ENCODE measurements around the gene KCNJ18.
"Not testable (repeated sequence)": the region's sequence is repeated elsewhere in the genome, so short reads cannot be mapped to it uniquely, and the experiment has no call there.

KCNJ18 gene

DNA sequence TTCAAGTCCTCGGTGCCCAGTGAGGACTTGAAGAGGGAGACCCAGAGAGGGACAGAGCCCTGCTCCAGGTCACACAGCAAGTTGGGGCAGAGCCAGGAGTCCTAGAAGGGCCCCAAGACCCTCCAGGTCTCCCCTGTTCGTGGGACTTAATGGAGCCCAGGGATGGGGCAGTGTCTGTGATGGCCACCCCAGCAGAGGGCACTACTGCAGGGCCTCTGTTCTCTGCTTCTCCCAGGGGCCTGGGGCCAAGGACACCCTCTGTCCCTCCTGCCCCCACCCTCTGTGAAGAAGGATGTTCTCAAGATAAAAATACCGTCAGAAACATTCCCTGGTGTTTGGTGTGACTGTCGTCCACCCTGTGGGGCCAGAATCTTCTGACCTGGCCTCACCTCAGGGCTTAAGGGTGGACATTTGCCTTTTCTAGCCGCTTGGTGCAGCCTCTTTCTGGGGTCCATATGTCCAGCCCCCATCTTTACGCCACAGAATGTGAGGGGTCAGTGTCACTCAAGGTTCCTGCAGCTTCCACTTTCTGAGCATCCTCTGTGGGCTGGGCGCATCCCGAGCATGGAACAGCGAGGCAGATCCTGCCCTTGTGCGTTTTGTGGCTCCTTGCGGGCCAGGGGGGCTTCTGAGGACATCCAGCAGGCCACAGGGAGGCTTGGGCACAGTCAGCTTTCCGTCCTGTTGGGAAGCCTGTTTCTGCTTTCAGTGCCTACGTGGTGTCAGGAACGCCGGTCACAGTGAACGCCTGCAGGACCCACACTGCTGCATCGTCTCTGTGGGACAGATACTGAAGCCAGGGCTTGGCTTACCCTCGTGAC, at the start of gene KCNJ18:
KCNJ18 (plus strand) TSS at position 641 of the 821 bp plus-strand sequence. CDS start 10,264 bp downstream, outside the sequence.
- DNase-seq, result not testable (repeated sequence)

DNA sequence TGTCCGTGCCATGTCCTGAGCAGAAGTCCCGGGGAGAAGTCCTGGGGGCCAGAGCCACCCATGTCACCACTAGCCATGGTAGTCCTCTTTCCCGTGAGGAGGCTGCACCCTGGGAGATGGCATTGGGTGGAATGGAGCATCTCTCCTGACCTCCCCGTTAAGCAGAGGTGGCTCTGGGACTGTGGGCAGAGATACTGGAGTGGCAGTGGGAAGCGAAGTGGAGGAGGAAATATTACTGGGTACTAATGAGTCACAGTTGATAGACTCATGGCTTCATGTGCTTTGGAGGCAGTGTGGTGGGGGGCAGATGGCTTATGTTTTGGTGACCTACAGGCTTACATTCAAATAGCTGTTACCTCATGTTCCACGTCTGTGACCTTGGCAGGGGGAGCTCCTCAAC, 44.2 kb upstream of the KCNJ18 start:
- not testable (repeated sequence) for DNase-seq

DNA sequence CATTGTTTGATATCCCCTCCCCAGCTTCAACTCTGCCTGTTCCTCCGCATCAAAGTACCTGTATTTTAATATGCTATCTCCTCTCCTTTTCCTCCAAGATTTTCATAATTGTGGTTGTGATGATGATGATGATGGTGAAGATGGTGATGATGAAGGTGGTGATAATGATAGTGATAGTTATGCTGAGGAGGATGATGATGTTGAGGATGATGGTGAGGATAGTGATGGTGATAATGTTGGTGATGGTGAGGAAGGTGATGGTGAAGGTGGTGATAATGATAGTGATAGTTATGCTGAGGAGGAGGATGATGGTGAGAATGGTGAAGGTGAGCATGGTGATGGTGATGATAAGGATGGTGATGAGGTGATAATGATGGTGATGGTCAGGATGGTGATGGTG, 42.3 kb upstream of the KCNJ18 start:
- not testable (repeated sequence) for DNase-seq

DNA sequence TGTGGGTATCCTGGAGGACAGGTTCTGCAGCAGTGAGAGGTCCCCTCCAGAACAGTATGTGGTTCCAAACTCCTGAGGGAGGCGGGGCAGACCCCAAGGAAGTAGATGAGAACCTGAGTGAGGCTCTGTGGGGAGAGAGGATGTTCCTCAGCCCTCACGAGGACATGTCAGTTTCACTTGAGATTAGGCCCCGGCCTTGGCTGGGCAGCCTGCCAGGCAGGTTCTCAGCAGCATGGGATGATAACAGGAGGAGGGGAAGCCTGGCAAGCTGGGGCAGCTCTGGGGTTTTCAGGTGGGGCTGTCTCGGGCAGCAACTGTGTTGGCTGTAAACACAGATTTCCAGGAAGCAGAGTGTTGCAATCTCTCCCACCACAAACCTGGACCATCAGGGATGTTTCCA, 40.3 kb upstream of the KCNJ18 start:
- peak in 1 of 2 experiments; percentile 20 for DNase-seq

GRCh38 chr17:21653211-21653610, 39.1 kb upstream of the KCNJ18 start:
- not testable (repeated sequence) for DNase-seq

DNA sequence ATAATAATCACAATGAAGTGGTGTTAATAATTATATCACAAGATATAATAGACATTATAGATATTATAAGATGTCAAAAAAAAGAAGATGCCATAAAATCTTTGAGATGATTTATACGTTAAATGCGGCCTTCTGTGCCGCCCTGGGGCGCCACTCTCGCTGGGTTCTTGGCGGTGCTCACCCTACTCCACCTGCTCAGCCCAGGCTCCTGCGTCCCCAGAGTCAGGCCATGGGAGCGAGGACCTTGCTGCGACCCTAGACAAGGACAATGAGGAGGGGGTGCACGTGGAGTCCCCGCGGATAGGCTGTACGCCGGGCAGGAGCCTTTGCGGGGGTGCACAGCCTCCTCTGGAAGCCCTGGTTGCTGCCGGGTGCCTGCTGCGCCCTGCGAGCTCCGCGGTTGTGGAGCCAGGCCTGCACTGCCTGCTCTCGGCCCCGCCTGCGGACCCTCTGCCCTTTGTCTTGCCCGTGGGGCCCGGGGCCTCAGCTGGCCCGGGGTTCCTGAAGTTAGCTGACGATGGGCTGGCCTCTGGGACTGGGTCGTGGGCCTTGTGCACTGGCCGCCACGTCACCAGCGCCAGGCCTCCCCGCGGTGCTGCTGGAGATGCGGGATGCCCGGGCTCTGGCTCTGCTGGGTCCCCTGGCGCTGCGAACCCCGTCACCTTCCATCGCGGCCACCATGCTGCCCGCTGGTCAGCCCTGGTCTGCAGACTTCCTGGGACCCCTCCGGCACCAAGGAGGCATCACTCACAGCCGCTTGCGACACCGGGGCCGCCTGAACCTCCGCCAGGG, 35.6 kb upstream of the KCNJ18 start:
- not testable (repeated sequence) for DNase-seq

GRCh38 chr17:21659635-21660034, 32.7 kb upstream of the KCNJ18 start:
- DNase-seq, result not testable (repeated sequence)

DNA sequence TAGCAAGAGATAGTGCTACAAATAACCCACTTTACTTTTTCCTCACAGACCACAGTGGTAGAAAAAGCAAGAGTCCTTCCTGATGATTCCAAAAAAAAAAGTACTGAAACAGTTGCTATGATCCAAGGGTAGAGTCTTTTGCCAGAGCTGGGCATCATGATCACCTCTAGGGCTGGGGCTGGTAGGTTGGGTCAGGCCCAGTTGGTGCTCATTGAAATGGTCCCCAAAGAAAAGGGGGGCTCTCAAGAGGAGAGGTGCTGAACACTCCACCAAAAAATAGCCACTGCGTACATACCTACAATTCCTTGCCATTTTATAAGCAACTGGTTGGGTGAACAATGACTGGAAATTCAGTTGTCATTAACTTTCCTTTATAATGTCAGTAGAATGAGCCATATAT, 30.9 kb upstream of the KCNJ18 start:
- DNase-seq, result not testable (repeated sequence)

GRCh38 chr17:21663166-21663565, 29.2 kb upstream of the KCNJ18 start:
- not testable (repeated sequence) for DNase-seq

DNA sequence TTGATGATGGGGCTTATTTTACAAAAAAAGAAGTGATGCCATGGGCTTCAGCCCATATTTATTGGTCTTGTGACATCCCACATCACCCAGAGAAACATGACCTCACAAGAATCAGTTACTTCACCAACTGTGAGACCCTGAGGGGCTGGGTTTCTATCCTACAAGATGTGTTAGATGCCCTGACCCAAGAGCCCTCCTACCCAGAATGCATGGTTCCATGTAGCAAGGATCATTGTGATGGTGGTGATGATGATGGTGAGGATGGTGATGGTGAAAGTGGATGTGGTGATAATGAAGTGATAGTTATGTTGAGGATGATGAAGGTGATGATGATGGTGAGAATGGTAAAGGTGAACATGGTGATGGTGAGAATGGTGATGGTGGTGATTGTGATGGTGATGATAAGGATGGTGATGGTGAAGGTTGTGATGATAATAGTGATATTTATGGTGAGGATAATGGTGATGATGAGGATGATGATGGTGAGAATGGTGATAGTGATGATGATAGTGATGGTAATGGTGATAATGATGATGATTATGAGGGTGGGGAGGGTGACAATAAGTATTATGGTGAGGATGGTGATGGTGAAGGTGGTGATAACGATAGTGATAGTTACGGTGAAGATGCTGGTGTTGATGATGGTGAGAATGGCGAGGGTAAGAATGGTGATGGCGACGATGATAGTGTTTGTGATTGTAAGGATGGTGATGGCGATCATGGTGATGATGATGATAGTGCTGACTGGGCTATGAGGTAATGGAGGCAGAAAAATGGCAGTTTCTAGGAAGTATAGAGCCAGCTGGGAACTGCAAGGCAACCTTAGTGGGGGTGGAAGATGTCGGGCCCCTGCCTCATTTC, 28.5 kb upstream of the KCNJ18 start:
- DNase-seq, result not testable (repeated sequence)

DNA sequence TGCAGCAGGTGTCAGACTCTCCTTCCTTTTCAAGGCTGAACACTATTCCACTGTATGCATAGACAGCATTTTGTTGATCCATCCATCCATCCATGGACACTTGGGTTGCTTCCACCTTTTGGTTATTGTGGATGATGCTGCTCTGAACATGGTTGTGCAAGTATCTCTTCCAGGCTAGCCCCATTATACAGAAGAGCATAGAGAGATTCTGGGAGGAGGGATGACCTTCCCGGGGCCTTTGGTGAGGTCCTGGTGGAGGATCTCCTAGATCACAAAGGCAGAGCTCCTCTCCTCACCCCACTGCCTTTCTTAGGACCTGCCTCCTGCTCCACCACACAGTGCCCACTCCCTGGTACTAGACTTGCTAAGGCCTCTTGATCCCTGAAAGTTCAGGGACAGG, 27.2 kb upstream of the KCNJ18 start:
- not testable (repeated sequence) for DNase-seq

DNA sequence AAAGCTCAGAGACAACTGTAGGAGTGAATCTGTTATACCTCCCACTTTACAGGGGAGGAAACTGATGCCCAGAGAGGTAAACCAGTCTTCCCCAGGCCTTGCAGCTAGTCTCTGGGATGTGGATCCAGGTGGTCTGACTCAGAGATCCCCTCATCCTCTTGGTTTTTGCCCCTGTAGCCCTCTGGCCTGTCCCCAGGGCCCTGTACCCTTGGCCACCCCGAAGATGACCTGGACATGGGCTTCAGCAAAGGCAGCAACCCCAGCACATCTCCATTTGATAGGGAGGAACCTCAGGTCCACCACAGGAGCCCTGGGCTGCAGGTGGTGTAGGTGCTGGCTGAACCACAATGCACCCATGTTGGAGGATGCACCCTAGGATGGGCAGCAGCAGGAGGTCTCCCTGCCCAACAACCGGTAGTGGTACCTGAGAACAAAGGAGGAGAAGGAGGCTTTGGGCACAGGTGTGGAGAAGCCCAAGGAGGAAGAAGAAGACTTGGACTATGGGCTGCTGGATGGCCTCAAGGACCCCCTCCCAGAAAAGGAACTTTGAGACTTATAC, 26.3 kb upstream of the KCNJ18 start:
- not testable (repeated sequence) for DNase-seq

DNA sequence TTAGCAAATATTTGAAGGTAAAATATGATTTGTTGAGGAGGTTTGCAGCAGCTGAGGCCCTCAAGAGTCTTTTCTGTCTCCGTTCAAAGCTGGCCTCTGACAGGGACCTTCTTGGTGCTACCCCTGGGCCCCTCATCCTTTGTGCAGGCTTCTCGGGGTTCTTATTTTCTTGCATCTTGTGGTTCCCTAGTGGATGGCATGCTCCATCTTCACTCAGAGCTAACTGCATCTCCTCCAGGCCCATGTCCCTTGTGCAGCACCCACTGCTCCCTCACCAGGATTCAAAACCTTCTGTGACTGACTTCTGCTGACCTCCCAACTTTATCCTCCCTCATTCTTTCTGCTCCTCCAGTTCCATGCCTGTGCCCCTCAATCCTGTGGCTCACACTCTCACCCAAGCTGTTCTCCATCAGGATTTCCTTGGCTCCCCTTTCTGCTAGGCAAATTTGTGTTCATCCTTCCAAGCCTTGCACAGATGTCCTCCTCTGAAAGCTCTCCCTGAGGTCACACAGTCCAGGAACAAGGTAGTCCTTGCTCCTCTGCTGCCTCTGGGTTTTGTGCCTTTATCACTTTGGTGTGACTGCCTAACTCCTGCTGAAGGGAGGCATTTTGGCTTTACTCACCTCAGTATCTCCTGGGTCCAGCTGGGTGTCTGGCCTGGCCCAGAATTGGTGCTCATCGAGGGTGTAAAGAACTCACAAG, 25.5 kb upstream of the KCNJ18 start:
- not testable (repeated sequence) for DNase-seq

- DNase-seq, result not testable (repeated sequence)
Measured at GRCh38 chr17:21667413-21668117, 24.8 kb upstream of the KCNJ18 start.

DNA sequence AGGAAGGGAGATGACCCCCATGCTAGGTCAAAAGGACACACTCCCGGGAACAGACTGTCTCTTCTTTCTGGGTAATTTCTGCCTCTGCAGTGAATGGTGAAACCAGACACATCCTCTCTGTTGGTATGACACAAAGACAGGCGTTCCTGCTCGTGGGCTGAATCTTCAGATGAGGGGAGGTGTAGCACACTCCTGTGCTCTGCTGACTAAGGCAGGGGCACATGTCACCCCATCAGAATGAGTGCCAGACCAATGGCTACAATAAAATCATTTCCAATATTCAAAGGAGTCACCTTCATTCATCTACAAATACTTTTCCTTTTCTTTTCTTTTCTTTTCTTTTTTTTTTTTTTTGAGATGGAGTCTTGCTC, 24.2 kb upstream of the KCNJ18 start:
- not testable (repeated sequence) for DNase-seq

DNA sequence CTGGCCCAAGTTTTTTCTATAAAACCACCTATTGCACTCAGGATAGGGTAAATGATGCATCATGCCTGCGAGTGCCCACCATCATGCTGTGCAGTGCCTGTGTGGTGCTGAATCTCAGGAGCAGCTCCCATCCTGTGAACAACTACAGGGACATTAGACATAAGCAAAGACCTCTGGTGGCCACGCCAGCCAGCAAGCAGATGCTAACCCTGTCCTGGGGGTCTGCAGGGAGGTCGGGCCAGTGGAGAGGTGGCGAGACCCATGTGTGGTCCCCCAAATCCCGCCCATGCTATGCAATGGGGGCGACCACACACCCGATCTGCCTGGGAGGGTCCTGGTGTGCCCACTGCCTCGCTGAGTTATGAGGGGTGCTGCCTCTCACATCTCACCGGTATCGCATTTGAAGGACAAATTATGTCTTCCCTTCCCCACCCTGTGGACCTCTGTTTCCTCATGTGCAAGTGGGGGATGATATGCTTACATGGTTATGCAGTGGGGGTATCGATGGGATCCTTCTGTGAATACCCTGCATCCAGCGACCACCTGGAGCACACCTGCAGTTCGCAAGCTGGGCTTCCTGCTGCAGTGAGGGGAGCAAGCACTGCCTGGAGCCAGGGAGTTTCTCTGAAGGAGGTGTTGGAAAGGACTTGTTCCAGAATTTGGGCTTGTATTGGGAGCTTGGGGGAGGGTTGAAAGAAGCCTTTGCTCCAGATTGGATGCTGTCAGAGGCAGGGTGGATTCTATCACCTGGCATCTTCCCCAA, 23.4 kb upstream of the KCNJ18 start:
- not testable (repeated sequence) for DNase-seq

GRCh38 chr17:21669616-21670360, 22.5 kb upstream of the KCNJ18 start:
- DNase-seq, result not testable (repeated sequence)

- DNase-seq, result not testable (repeated sequence)
Measured at GRCh38 chr17:21670361-21671155, 21.8 kb upstream of the KCNJ18 start.

GRCh38 chr17:21671437-21671836, 20.9 kb upstream of the KCNJ18 start:
- DNase-seq, result peak in 1 of 2 experiments; percentile 37
